HepG2 (cell line): Measurements from ENCODE around the gene SHISA9. TPM values are rescaled to one million over a fixed set of nuclear protein-coding genes. Genes with fewer than 3 reads are reported as not detected.

Source experiments
- ARID4A ChIP-seq: sonication (generic); formaldehyde crosslinking; IDR thresholded peaks from 2 replicates; pipeline ENCODE4 v1.5.0; 2020; ENCODE audit warnings: mild to moderate bottlenecking, missing genetic modification reagents, borderline replicate concordance
- E2F1 ChIP-seq: sonication (generic); formaldehyde crosslinking; IDR thresholded peaks from 2 replicates; pipeline ENCODE4 v1.5.0; 2020; ENCODE audit warnings: missing genetic modification reagents
- EED ChIP-seq: sonication (generic); formaldehyde crosslinking; IDR thresholded peaks from 2 replicates; pipeline ENCODE4 v1.5.0; 2020; ENCODE audit warnings: mild to moderate bottlenecking, missing genetic modification reagents
- GABPA ChIP-seq, 2 experiments: IDR thresholded peaks; 2 replicates each; pipeline ENCODE4 v1.6.1; 2011 to 2016; ENCODE audit warnings: low read depth in 2 of 2, low read length in 1 of 2, missing biosample characterization in 1 of 2, missing genetic modification characterization in 1 of 2
- MAF1 ChIP-seq: sonication (generic); formaldehyde crosslinking; IDR thresholded peaks from 2 replicates; pipeline ENCODE4 v1.5.0; 2020; ENCODE audit warnings: missing genetic modification reagents, borderline replicate concordance
- MXD1 ChIP-seq: sonication (generic); formaldehyde crosslinking; IDR thresholded peaks from 2 replicates; pipeline ENCODE4 v1.4.0; 2020; ENCODE audit warnings: mild to moderate bottlenecking, missing genetic modification reagents
- NFIC ChIP-seq: IDR thresholded peaks from 2 replicates; pipeline ENCODE4 v1.6.1; 2012; ENCODE audit warnings: mild to moderate bottlenecking, low read length, inconsistent platforms
- SNRNP70 ChIP-seq: fragments of 200-400 bp; formaldehyde crosslinking; IDR thresholded peaks from 2 replicates; pipeline ENCODE4 v1.6.1; 2017; ENCODE audit warnings: mild to moderate bottlenecking, low read depth, low read length, moderate library complexity
- TCF12 ChIP-seq, 2 experiments: fragments of 450-650 bp in 1 of 2; sonication (generic) in 1 of 2; formaldehyde crosslinking in 1 of 2; IDR thresholded peaks; 2 replicates each; pipeline versions ENCODE4 v1.6.1 to v1.8.0; 2017 to 2022; ENCODE audit warnings: antibody characterized with exemption in 1 of 2, mild to moderate bottlenecking in 1 of 2, missing genetic modification reagents in 1 of 2, moderate library complexity in 1 of 2
- TEF ChIP-seq: sonication (generic); formaldehyde crosslinking; IDR thresholded peaks from 2 replicates; pipeline ENCODE4 v1.5.0; 2020; ENCODE audit warnings: missing genetic modification reagents
- THAP8 ChIP-seq: sonication (generic); formaldehyde crosslinking; IDR thresholded peaks from 2 replicates; pipeline ENCODE4 v1.5.1; 2020; ENCODE audit warnings: missing genetic modification reagents, mild to moderate bottlenecking, borderline replicate concordance
- ZBTB39 ChIP-seq: sonication (generic); formaldehyde crosslinking; IDR thresholded peaks from 2 replicates; pipeline ENCODE4 v1.5.0; 2020; ENCODE audit warnings: missing genetic modification reagents
- ZFP91 ChIP-seq: sonication (generic); formaldehyde crosslinking; IDR thresholded peaks from 2 replicates; pipeline ENCODE4 v1.9.0; 2022; ENCODE audit warnings: missing genetic modification reagents, mild to moderate bottlenecking, borderline replicate concordance
- ZNF207 ChIP-seq: fragments of 450-650 bp; IDR thresholded peaks from 2 replicates; pipeline ENCODE4 v1.6.1; 2016; ENCODE audit warnings: antibody characterized with exemption, borderline replicate concordance
- ZNF577 ChIP-seq: sonication (generic); formaldehyde crosslinking; IDR thresholded peaks from 2 replicates; pipeline ENCODE4 v1.4.0; 2020; ENCODE audit warnings: mild to moderate bottlenecking, low read depth, missing genetic modification reagents, borderline replicate concordance
- ZSCAN20 ChIP-seq: sonication (generic); formaldehyde crosslinking; IDR thresholded peaks from 2 replicates; pipeline ENCODE4 v1.4.0; 2020; ENCODE audit warnings: missing genetic modification reagents, mild to moderate bottlenecking, borderline replicate concordance
- polyA plus RNA-seq, 8 experiments: library from polyadenylated mRNA; depleted of rRNA in 3 of 8; stranded (reverse) in 7 of 8; unstranded in 1 of 8; fragments of >200 nt; fragmentation: Illumina TruSeq in 4 of 8; extraction: Trizol in 4 of 8; gene quantifications; 2 replicates each; pipeline versions ENCODE4 v1.2.1 to v1.2.3, GENCODE V29; 2011 to 2016; ENCODE audit warnings: low read depth in 4 of 8, missing spikeins in 1 of 8, mixed read lengths in 1 of 8; ENCODE audit not compliant: insufficient read depth in 1 of 8
- total RNA-seq, 5 experiments: library from RNA; depleted of rRNA; stranded (reverse); fragments of >200 nt; fragmentation: Illumina TruSeq; extraction: Trizol; gene quantifications; 2 replicates each; pipeline ENCODE4 v1.2.3, GENCODE V29; 2016; ENCODE audit warnings: low read depth in 1 of 5

SHISA9 gene
- total and polyA plus RNA-seq, 2 of the 13 experiments (the other 11 are each of a cell fraction or from before 2014, with no cell fraction given), result 0.01 TPM; not detected in 1

GRCh38 chr16:13269905-13270528 is 368.6 kb downstream of the SHISA9 start (continued):
- TF ChIP-seq ARID4A (CRISPR knock-in tag) (peak; percentile 73; the same call in 1 of the 2 replicates), SNRNP70 (no peak), ZBTB39 (CRISPR knock-in tag) (peak; percentile 90; the same call in 1 of the 2 replicates), THAP8 (CRISPR knock-in tag) (no peak), TEF (CRISPR knock-in tag) (no peak), MAF1 (CRISPR knock-in tag) (no peak), MXD1 (no peak), GABPA (IDR thresholded peaks at IDR 0.05; ENCODE audit: low read depth, low read length) (no peak), GABPA (CRISPR knock-in tag; IDR thresholded peaks at IDR 0.05; ENCODE audit: low read depth) (peak; percentile 33; the same call in 1 of the 2 replicates), E2F1 (CRISPR knock-in tag) (no peak), ZSCAN20 (CRISPR knock-in tag) (no peak), ZNF577 (0 out of 2 replicates have a peak, but pooled peaks have one; percentile 14), EED (no peak), TCF12 (IDR thresholded peaks at IDR 0.05) (no peak), TCF12 (CRISPR knock-in tag; IDR thresholded peaks at IDR 0.05) (peak; percentile 93), NFIC (peak; percentile 89), ZNF207 (no peak), ZFP91 (peak; percentile 59; the same call in 1 of the 2 replicates)
